H1 (cell line): Measurements from ENCODE around the gene SCNN1A. TPM values are rescaled to one million over a fixed set of nuclear protein-coding genes. Genes with fewer than 3 reads are reported as not detected.

ENCODE experiments used
- CTCF ChIA-PET: fragments of 300-600 bp; sonication (Branson Sonifier 250); formaldehyde crosslinking; loops from one replicate; lab custom pipeline; 2021; ENCODE audit not compliant: partially characterized antibody; lab: Charles Lee
- POLR2A ChIA-PET: fragments of 300-600 bp; sonication (Branson Sonifier 250); formaldehyde crosslinking; loops from one replicate; lab custom pipeline; 2021; ENCODE audit warnings: inconsistent platforms; ENCODE audit not compliant: partially characterized antibody; lab: Charles Lee
- DNase-seq, 2 experiments: peaks; one replicate each; pipeline versions ENCODE4 v3.0.0 to v3.0.0-alpha.2; 2010 to 2022; ENCODE audit warnings: low spot score in 2 of 2, low read depth in 1 of 2, mixed read lengths in 1 of 2
- FAIRE-seq: peaks from 2 replicates; lab custom pipeline; 2011; peaks lifted over from hg19 to GRCh38; lab: Jason Lieb, UNC
- H2AFZ ChIP-seq: 2 replicates; pipeline ENCODE4 v1.8.1; 2012; ENCODE audit warnings: low read length, inconsistent platforms
- H2AK5ac ChIP-seq: 2 replicates; pipeline ENCODE4 v1.6.1; 2013; ENCODE audit warnings: low read depth, low read length
- H2BK120ac ChIP-seq: replicated peaks from 2 replicates; pipeline ENCODE3; 2013; ENCODE audit warnings: low read depth, low read length, inconsistent platforms
- H2BK12ac ChIP-seq: 2 replicates; pipeline ENCODE4 v1.6.1; 2013; ENCODE audit warnings: low read depth, low read length
- H2BK15ac ChIP-seq: 2 replicates; pipeline ENCODE4 v1.6.1; 2013; ENCODE audit warnings: low read length
- H2BK20ac ChIP-seq: 2 replicates; pipeline ENCODE4 v1.6.1; 2013; ENCODE audit warnings: low read length
- H2BK5ac ChIP-seq: 2 replicates; pipeline ENCODE4 v1.6.1; 2013; ENCODE audit warnings: low read depth, low read length
- H3K14ac ChIP-seq: 2 replicates; pipeline ENCODE4 v1.6.1; 2013; ENCODE audit warnings: inconsistent platforms; ENCODE audit not compliant: insufficient read length
- H3K18ac ChIP-seq: 2 replicates; pipeline ENCODE4 v1.6.1; 2013; ENCODE audit warnings: low read length; ENCODE audit errors: extremely low read depth
- H3K23ac ChIP-seq: 2 replicates; pipeline ENCODE4 v1.6.1; 2013; ENCODE audit warnings: inconsistent platforms; ENCODE audit not compliant: insufficient read length
- H3K23me2 ChIP-seq: 2 replicates; pipeline ENCODE4 v1.6.1; 2013; ENCODE audit warnings: low read depth, low read length
- H3K27ac ChIP-seq: 2 replicates; pipeline ENCODE4 v1.6.1; 2011; ENCODE audit warnings: low read depth, low read length, inconsistent platforms
- H3K27me3 ChIP-seq, 4 experiments: replicated peaks in 1 of 4; 1 replicate in 1 of 4; 2 replicates in 3 of 4; pipeline versions ENCODE4 v1.6.1 to v1.8.1; 2011 to 2013; ENCODE audit warnings: low read length in 3 of 4, mild to moderate bottlenecking in 3 of 4, inconsistent platforms in 2 of 4, mixed read lengths in 2 of 4, moderate library complexity in 1 of 4; ENCODE audit not compliant: control insufficient read depth in 3 of 4, insufficient read depth in 3 of 4; ENCODE audit errors: extremely low read depth in 1 of 4
- H3K36me3 ChIP-seq, 4 experiments: 2 replicates each; pipeline versions ENCODE4 v1.6.1 to v1.8.1; 2011 to 2013; ENCODE audit warnings: mild to moderate bottlenecking in 4 of 4, low read length in 3 of 4, moderate library complexity in 2 of 4, control low read depth in 1 of 4, inconsistent platforms in 1 of 4; ENCODE audit not compliant: insufficient read depth in 4 of 4, control insufficient read depth in 2 of 4
- H3K4ac ChIP-seq: replicated peaks from 2 replicates; pipeline ENCODE3; 2013; ENCODE audit warnings: low read length, low read depth, mixed read lengths, inconsistent platforms; ENCODE audit not compliant: insufficient read length
- H3K4me1 ChIP-seq, 4 experiments: replicated peaks in 1 of 4; 1 replicate in 1 of 4; 2 replicates in 3 of 4; pipeline versions ENCODE4 v1.6.1 to v1.8.1; 2011 to 2013; ENCODE audit warnings: low read length in 3 of 4, inconsistent platforms in 2 of 4, mixed read lengths in 1 of 4; ENCODE audit not compliant: insufficient read depth in 4 of 4, control insufficient read depth in 3 of 4
- H3K4me2 ChIP-seq, 2 experiments: 2 replicates each; pipeline versions ENCODE4 v1.6.1 to v1.8.1; 2011 to 2013; ENCODE audit warnings: low read depth in 2 of 2, low read length in 2 of 2, control low read depth in 1 of 2, inconsistent platforms in 1 of 2, mild to moderate bottlenecking in 1 of 2; ENCODE audit not compliant: insufficient read depth in 1 of 2
- H3K4me3 ChIP-seq, 4 experiments: fragments of 200-600, 300-600 bp in 1 of 4; sonication (generic), shearing (Covaris generic), sonication (Bioruptor Twin) in 1 of 4; 2 replicates each; pipeline versions ENCODE4 v1.5.1 to v1.8.1; 2011 to 2016; ENCODE audit warnings: low read length in 4 of 4, low read depth in 3 of 4, control low read depth in 2 of 4, inconsistent platforms in 2 of 4, mild to moderate bottlenecking in 2 of 4, mixed read lengths in 1 of 4, moderate library complexity in 1 of 4; ENCODE audit not compliant: insufficient read depth in 2 of 4; ENCODE audit errors: extremely low read depth in 1 of 4
- H3K56ac ChIP-seq: replicated peaks from 2 replicates; pipeline ENCODE3; 2013; ENCODE audit warnings: low read depth, mild to moderate bottlenecking, mixed read lengths, low read length, inconsistent platforms; ENCODE audit not compliant: insufficient read length
- H3K79me1 ChIP-seq: 2 replicates; pipeline ENCODE4 v1.6.1; 2013; ENCODE audit warnings: low read depth, low read length, control low read depth
- H3K79me2 ChIP-seq, 2 experiments: 2 replicates each; pipeline versions ENCODE4 v1.6.1 to v1.8.1; 2012 to 2013; ENCODE audit warnings: low read length in 2 of 2, mild to moderate bottlenecking in 2 of 2, inconsistent platforms in 1 of 2; ENCODE audit not compliant: insufficient read depth in 2 of 2, control insufficient read depth in 1 of 2
- H3K9ac ChIP-seq, 4 experiments: replicated peaks in 1 of 4; 1 replicate in 1 of 4; 2 replicates in 3 of 4; pipeline versions ENCODE4 v1.6.1 to v1.8.1; 2011 to 2013; ENCODE audit warnings: low read depth in 3 of 4, low read length in 3 of 4, control low read depth in 2 of 4, mild to moderate bottlenecking in 2 of 4, moderate library complexity in 2 of 4, inconsistent platforms in 1 of 4; ENCODE audit errors: extremely low read depth in 1 of 4
- H3K9me3 ChIP-seq, 2 experiments: 2 replicates each; pipeline versions ENCODE4 v1.6.1 to v1.8.1; 2012 to 2013; ENCODE audit warnings: mild to moderate bottlenecking in 2 of 2, moderate library complexity in 2 of 2, control low read depth in 1 of 2, inconsistent platforms in 1 of 2, low read depth in 1 of 2, low read length in 1 of 2, mixed read lengths in 1 of 2; ENCODE audit not compliant: insufficient read depth in 2 of 2
- H4K20me1 ChIP-seq, 2 experiments: replicated peaks in 1 of 2; 2 replicates each; pipeline versions ENCODE3 to v1.8.1; 2011 to 2013; ENCODE audit warnings: inconsistent platforms in 2 of 2, low read length in 2 of 2, mild to moderate bottlenecking in 1 of 2; ENCODE audit not compliant: insufficient read depth in 2 of 2, control insufficient read depth in 1 of 2
- H4K5ac ChIP-seq: 2 replicates; pipeline ENCODE4 v1.6.1; 2013; ENCODE audit warnings: low read length, low read depth, mixed read lengths, inconsistent platforms; ENCODE audit not compliant: insufficient read length
- H4K8ac ChIP-seq: 2 replicates; pipeline ENCODE4 v1.8.0; 2013; ENCODE audit warnings: mild to moderate bottlenecking, moderate library complexity, low read length, inconsistent platforms; ENCODE audit not compliant: insufficient read depth; ENCODE audit errors: extremely low read depth
- H4K91ac ChIP-seq: replicated peaks from 2 replicates; pipeline ENCODE3; 2013; ENCODE audit warnings: low read length, mixed read lengths, inconsistent platforms; ENCODE audit not compliant: insufficient read length
- BRCA1 ChIP-seq: IDR thresholded peaks from 2 replicates; pipeline ENCODE4 v1.6.1; 2012; ENCODE audit warnings: low read depth, low read length, improper control_type of control experiment
- GABPA ChIP-seq: IDR thresholded peaks from 2 replicates; pipeline ENCODE4 v1.6.1; 2011; ENCODE audit warnings: mild to moderate bottlenecking, low read length, moderate library complexity, borderline replicate concordance; ENCODE audit not compliant: insufficient read depth
- JUND ChIP-seq: IDR thresholded peaks from 2 replicates; pipeline ENCODE4 v1.6.1; 2011; ENCODE audit warnings: mild to moderate bottlenecking, improper control_type of control experiment, low read length
- NANOG ChIP-seq: IDR thresholded peaks from 2 replicates; pipeline ENCODE4 v1.6.1; 2011; ENCODE audit warnings: low read length, low read depth, mild to moderate bottlenecking, inconsistent platforms; ENCODE audit not compliant: insufficient read depth, poor library complexity, severe bottlenecking
- RAD21 ChIP-seq, 2 experiments: IDR thresholded peaks in 1 of 2; conservative IDR thresholded peaks in 1 of 2; 2 replicates each; pipeline ENCODE4 v1.6.1; 2011; ENCODE audit warnings: low read depth in 2 of 2, low read length in 2 of 2, improper control_type of control experiment in 1 of 2, inconsistent platforms in 1 of 2, mild to moderate bottlenecking in 1 of 2, moderate library complexity in 1 of 2
- TCF12 ChIP-seq: IDR thresholded peaks from 2 replicates; pipeline ENCODE4 v1.6.1; 2011; ENCODE audit warnings: low read depth, mild to moderate bottlenecking, low read length
- WGBS, 2 experiments: shearing (Covaris generic) in 1 of 2; methylation state at CpG; one replicate each; pipeline versions ENCODE4 v1.1.6 to v1.1.7; 2013 to 2015; ENCODE audit warnings: low lambda C conversion rate in 2 of 2, mixed read lengths in 2 of 2, inconsistent platforms in 1 of 2, low coverage in 1 of 2, missing lambda C conversion rate in 1 of 2; ENCODE audit not compliant: insufficient replicate concordance in 2 of 2, insufficient coverage in 1 of 2, insufficient read length in 1 of 2; ENCODE audit errors: extremely low coverage in 1 of 2, missing lambda C conversion rate in 1 of 2; 5-methylcytosine and 5-hydroxymethylcytosine counted together
- polyA plus RNA-seq, 7 experiments: library from polyadenylated mRNA; depleted of rRNA in 3 of 7; stranded (reverse) in 5 of 7; unstranded in 2 of 7; fragments of >200 nt in 5 of 7; fragments of 200-250 nt in 2 of 7; gene quantifications; 1 replicate in 5 of 7; 2 replicates in 1 of 7; 4 replicates in 1 of 7; pipeline versions ENCODE4 v1.2.1 to v1.2.3, GENCODE V29; 2011 to 2013; ENCODE audit warnings: missing spikeins in 2 of 7, mixed read lengths in 2 of 7
- total RNA-seq: library from RNA; stranded (reverse); fragmentation: NEBNext Ultra II Directional; extraction: Animal tissue kit (Norgen Biotek cat#: 25700); gene quantifications from 2 replicates; pipeline ENCODE4 v1.2.1, GENCODE V29; 2021

SCNN1A gene
- total and polyA plus RNA-seq, 2 of the 8 experiments (the other 6 are each of a cell fraction or from before 2014, with no cell fraction given), result 85.5 to 156 TPM

DNA sequence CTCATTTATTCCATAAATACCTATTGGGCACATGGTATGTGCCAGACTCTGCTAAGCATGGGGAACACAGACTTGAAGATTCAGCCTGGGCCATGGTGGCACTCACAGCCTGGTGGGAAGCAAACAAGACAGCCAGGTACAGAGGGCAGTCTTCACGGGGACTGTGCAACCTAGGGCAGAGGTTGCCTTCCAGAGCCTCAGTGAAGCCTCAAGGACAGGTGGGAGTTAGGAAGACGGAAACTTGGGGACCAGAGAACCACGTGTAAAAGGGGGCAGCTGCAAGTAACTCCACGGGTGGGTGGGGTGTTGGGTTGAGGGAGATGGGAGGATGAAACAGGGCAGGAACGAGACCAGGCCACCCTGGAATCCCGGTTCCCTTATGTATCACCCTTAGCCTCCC, 7.6 kb upstream of the SCNN1A start:
- no peak overlapping the region for H3K27ac ChIP-seq
- no peak overlapping the region for H3K56ac ChIP-seq
- peaks cover 0 to 31% (median 20%) of the 10 kb centered on the region in 4 experiments; a peak in 6 of 7 replicates for H3K4me1 ChIP-seq
- H3K18ac ChIP-seq, result peak overlapping the region; percentile 64
- H4K8ac ChIP-seq, result no peak overlapping the region
- no peaks in the 10 kb centered on the region for H4K20me1 ChIP-seq
- H2BK5ac ChIP-seq, result peak overlapping the region; percentile 73; the same call in 1 of the 2 replicates
- no peaks in the 10 kb centered on the region for H3K79me1 ChIP-seq
- H3K14ac ChIP-seq, result no peak overlapping the region
- 89% methylated on average over 6 of the region's 6 CpGs; no CpG with 5 or more reads in 1 of the 2 experiments for WGBS, 2 experiments
- H3K4me3 ChIP-seq, result no peak overlapping the region
- no peak for DNase-seq
- CTCF ChIA-PET, result interaction anchor here (0.6 to 3.0 kb wide), 10 partner anchors 8 to 1524 kb away, joined by 3 to 19 read pairs (median 4); partner anchors contain the start of gene SCNN1A
- H3K9ac ChIP-seq, result no peak overlapping the region
- H2AK5ac ChIP-seq, result peak overlapping the region; percentile 82
- H3K27me3 ChIP-seq, result peaks cover 0 to 26% (median 20%) of the 10 kb centered on the region in 4 experiments; a peak in 6 of 7 replicates
- H2BK12ac ChIP-seq, result peak overlapping the region; percentile 93
- peak overlapping the region; percentile 67 for H4K91ac ChIP-seq
- H3K4ac ChIP-seq, result no peak overlapping the region
- TF ChIP-seq RAD21 (IDR thresholded peaks at IDR 0.05 in 1 of 2, conservative IDR thresholded peaks at IDR 0.05 in 1 of 2; ENCODE audit: low read depth in 2 of 2, low read length in 2 of 2) (no peak), NANOG (no peak), JUND (no peak), GABPA (no peak), TCF12 (no peak), BRCA1 (no peak)
- H2BK120ac ChIP-seq, result no peak overlapping the region
- no peak overlapping the region for H3K23ac ChIP-seq
- H3K79me2 ChIP-seq, result no peaks in the 10 kb centered on the region
- no peak overlapping the region for H4K5ac ChIP-seq
- no peak overlapping the region for H2AFZ ChIP-seq
- H3K36me3 ChIP-seq, result no peaks in the 10 kb centered on the region
- H3K9me3 ChIP-seq, result no peaks in the 10 kb centered on the region
- POLR2A ChIA-PET, result interaction anchor here (0.6 to 6.8 kb wide), 18 partner anchors 8 to 149 kb away, joined by 3 to 57 read pairs (median 6); partner anchors contain the start of genes SCNN1A, TAPBPL, TNFRSF1A and VAMP1
- peak overlapping the region; percentile 88 for H2BK20ac ChIP-seq
- peaks cover 1% of the 10 kb centered on the region; the same call in 1 of the 2 replicates for H3K23me2 ChIP-seq
- no peak overlapping the region; a peak in 1 of 4 replicates for H3K4me2 ChIP-seq
- peak overlapping the region; percentile 66 for H2BK15ac ChIP-seq
- FAIRE-seq, result no peak
